GM18858 (cell line): ENCODE results near the gene PIP4K2A.
A peak's percentile ranks its signal among the peaks of the same experiment; 100 is the strongest.

Experiments
- ATAC-seq: cut with Tn5 transposase; IDR thresholded peaks from one replicate; pipeline ENCODE4 v1.9.1; 2021; ENCODE audit not compliant: unreplicated experiment

PIP4K2A gene

DNA sequence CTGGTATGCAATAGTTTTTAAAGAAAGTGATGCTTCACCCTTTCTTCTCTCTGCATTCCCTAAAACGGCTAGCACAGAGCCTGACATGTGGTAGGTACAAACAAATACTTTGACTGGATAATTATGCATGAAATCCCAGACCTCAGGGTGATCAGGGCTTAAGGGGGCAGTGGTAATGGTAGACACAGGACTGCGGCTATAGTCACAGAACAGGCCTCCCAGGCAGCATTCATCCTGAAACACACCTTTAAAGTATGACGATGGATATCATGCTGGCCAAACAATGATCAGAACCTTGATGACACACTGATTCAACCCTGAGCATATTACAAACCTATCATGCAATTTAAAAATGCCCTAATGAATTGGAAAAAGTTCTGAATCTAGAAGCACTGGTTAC is 110.8 kb downstream of the PIP4K2A start:
- no peak for ATAC-seq

DNA sequence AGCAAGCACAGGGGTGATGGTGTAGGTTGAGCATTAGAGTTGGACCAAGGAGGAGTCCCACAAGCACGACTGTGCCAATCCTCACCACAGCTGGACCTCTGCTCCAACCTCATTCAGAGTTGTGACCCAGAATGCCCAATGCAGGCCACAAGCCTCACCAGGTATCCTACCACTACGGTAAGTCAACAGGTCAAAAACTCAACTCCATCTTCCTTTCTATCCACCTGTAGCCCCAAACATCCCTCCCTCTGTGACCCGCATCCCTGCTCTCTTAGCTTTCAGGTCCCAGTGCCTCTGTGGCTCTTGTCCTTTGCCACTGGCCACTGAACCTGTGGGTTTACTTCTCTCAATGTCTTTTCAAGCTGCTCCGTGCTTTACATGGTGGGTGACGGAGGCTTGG is 112.8 kb downstream of the PIP4K2A start:
- no peak for ATAC-seq

DNA sequence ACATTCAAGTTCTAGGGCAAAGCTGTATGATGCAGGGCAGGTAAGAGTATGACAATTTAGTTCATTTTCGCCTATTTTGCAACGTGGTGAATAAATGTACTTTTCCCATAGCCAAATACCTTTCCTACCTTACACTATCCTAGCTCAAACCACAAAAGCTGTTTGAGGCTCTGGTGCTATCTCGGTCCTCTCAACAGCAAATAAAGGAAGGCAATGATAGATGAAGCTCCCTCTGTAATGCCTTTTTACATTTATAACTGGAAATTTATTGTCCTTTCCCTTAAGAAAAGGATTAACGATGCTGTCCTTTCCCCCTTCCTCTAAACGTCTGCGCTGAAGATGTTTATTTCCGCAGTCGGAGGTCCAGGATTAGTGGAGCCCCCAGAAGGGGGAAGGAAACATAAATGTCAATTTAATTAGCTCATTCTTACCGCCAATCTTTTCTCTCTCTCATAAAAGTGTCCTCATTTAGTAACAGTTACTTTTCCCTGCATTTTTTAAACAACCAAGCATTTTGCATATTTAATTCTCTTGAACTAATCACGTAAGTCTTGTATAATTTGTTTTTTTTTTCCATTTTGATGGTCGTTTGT is 114.6 kb downstream of the PIP4K2A start:
- ATAC-seq, result no peak

DNA sequence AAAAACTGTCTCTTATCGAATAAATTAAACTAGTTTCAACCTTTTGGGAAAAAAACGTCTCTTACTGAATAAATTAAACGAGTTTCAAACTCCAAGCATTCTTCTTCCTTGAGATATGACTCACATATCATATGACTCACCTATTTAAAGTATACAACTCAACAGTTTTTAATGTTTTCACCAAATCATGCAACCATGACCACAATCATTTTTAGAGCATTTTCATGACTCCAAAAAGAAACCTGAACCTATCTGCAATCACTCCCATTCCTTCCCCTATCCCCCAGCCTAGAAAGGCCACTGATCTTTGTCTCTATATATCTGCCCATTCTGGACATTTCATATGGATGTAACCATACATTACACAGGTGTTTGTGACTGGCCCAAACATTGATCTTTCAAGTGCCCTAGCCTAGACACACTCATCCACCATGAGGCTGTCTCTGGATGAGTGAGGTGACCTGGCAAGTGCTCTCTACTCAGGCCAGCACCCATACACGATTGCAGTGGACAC is 115.3 kb downstream of the PIP4K2A start:
- ATAC-seq, result peak; percentile 25

DNA sequence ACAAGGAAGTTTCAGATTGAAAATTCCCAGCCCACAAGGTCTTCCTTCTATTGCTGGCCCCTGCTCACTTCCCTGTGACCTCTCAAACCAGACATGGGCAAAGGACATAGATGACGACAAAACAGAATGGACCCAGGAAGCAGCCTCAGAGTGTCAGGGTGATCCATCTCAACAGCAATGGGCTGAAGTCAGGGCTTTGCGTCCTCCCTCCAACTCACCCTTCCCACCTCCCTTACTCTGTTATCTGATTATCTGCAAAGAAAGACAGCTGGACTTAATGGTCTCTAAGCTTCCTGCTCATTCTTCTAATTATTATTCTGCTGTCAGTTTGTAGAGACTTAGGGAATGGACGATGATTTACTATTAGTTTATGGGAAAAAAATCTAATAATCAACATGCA is 115.9 kb downstream of the PIP4K2A start:
- ATAC-seq, result no peak

DNA sequence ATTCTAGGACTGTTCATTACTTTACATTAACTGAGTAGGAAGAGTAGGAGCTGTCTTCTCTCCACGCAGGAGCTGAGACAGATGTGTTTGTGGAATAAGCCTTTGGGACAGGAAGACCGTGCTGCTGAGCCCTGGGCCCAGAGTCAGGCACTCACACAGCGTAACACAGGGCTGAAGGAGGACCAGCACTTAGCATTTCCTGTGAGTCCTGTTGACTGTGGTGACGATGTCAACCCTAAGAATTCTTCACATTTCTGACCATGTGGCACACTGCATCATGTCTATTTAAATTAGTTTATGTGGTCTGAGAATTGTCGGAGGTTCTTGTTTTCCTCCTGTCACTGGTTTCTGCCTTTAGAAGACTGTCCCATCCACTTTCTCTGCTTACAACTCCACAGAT is 117.2 kb downstream of the PIP4K2A start:
- peak; percentile 73 for ATAC-seq

DNA sequence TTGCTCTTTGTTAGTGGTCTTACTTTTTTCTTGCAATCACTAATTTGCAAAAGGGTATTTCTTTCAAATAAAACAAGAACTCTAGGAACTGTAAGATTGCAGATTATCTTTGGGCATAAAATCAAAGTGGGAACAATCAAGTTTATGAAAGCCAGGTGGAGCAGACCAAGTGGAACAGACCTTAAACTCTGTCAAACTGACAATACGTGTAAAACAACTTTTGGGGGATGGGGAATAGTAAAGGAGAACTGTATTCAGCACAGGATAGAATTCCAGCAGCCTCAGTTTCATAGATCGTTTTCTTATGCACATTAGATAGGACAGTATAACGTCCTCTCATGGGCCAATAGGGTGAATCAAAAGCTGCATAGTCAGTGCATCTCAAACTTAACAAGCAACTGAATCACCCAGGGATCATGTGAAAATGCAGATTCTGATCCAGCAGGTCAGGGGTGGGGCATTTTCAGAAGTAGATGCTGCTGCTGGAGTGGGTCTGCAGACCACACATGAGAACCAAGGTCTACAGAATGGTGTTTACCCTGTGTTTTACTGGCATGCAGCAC is 120.7 kb downstream of the PIP4K2A start:
- no peak for ATAC-seq

DNA sequence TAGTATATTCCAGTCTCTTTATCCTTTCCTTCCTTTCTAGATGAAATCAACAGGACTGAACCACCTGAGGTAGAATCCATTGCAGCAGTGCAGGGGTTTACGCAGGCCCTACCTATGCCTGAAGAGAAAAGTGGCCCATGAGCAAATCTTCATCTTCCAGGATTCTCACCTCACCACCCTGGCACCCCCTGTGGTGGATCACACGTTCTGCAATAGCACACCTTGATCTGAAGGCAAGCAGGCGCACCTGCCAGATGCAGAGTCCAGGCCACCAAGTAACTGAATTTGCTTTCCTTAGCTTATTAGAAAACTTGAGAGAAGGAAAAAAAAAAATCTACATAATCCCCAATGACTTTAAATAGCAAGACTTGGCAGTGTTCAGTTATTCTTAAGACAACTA is 121.4 kb downstream of the PIP4K2A start:
- ATAC-seq, result no peak

DNA sequence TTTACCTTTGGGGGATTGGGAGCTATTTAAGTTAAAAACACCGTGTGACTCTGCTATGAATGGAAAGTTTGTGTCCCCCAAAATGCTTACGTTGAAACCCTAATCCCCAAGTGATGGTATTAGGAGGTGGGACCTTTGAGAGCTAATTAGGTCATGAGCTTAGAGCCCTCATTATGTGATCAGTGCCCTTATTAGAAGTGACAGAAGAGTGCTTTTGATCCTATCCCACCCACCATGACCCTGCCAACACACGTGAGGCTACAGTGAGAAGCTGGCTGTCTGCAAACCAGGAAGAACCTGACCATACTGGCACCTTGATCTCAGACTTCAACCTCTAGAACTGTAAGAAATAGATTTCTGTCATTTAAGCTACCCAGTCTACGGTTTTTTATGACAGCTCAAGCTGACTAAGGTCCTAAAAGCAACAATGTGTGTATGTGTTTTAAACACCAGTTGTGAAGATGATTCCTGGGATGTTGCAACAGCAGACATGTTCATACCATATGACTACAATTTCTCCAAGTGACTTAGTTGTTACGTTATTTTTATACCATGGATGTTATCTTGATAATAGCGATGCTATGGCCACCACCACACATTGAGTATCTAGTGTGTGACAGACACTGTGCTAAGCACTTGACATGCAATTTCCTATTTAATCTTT is 124.4 kb downstream of the PIP4K2A start:
- no peak for ATAC-seq

DNA sequence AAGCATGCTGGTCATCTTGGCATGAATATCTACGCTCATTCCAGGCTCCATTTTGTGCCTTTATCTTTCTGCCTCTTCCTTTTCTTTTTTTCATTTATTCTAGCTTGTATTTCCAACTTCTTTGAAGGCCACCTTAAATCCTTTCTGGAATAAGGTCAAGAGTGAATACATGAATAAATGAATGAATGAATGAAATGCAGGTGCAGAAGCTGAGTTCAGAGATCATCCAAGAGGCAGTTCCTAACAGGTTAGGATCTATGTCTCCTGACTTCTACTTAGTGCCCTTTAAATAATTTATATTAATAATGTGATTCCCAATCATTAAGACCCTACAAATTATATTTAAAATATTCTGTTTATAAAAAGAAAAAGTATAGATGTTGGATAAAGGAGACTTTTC is 125.9 kb downstream of the PIP4K2A start:
- no peak for ATAC-seq

DNA sequence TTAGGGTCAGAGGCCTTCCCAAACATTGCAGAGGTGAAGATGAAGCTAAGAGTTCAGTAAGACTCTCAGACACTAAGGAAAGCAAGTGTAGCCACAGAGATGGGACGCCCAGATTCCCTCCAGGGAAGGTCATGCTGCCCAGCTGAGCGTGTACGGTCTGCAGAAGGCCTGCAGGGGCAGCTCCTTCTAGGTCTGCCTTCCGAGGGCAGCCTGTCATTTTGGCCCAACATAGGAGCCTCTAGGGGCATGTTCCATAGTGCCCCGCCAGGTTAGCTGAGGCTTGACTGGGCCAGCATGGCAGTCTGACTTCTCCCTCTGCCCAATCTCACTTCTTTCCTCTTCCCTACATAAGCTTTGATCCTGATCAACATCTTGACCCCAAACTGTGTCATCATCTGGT is 130.7 kb downstream of the PIP4K2A start:
- ATAC-seq, result no peak

DNA sequence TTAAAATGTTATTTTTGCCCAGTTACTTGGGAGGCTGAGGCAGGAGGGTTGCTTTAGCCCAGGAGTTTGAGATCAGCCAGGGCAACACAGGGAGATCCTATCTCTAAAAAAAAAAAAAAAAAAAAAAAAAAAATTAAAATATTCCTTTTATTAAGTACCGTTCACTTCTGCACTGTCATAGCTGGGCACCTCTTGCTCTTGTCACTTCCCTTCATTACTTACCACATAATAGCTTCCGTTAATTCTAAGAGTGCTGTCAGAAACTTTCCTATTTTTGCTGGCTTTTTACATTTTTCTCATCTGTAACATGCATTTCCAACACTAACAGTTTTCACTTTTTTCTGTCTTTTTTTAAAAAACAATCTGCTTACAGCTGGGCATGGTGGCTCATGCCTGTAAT is 132.9 kb downstream of the PIP4K2A start:
- no peak for ATAC-seq

DNA sequence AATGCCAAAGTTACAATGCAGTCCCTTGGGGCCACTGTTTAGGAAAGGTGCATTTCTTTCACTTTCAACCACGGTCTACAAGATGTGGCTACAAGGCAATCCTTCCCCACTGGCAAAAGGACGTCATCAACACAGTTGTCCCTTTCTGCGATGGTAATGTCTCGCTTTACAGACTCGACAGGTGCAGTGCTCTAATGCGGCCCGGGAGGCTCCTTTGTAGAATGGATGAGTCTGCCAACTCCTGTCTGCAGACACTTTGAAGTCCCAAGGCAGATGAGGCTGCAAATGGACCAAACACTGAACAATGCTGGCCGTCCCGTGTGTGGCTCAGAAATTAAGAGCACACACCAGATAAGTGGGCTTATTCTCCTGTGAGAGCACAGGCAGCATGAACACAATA is 133.7 kb downstream of the PIP4K2A start:
- ATAC-seq, result no peak

DNA sequence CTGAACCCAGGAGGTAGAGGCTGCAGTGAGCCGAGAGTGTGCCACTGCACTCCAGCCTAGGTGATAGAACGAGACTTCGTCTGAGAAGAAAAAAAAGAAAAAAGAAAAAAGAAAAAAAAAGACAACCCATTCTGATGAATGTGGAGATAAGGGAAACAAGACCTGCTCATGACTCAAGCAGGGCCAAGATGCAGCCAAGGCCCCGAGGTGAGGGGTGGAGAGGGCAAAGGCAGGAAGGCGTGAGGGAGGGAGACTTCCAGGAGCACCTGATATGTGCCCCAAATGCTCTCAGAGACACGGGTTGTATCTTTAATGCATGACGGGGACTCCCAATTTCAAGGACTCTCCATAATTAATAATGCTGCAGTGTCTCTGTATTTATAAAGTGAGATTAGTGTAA is 134.6 kb downstream of the PIP4K2A start:
- no peak for ATAC-seq

DNA sequence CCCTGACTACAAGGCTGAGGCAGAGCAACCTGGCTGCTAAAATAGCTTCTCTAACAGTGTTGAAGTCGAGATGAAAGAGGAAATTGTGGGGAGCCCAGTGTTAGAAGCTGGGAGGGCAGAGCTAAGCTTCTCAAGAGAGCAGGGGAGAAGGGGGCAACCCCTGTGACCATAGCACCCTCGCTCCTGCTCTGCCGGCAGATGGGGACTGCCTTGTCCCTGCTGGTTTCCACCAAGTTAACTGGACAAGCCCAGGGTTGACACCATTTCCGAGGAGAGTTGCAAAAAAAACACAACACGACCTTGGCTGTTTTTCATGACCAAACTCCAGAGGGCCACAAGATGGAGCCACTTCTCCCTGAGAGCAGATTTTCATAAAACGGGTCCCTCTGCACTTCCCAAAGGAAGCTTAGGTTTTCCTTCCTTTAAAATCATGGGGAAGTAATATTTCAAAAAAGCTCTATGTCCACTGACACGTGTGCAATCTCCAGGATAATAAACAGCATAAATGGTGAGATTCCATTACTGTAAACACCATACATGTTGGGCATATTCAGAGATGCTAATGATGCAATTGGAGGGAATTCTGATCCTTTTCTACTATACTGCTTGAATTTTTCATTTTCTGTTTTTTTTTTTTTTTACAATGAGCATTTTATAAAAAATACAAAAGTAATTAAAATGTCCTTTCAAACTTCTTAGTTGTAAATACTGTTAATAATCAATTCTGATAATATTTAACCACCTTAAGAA is 140.4 kb downstream of the PIP4K2A start:
- ATAC-seq, result no peak

DNA sequence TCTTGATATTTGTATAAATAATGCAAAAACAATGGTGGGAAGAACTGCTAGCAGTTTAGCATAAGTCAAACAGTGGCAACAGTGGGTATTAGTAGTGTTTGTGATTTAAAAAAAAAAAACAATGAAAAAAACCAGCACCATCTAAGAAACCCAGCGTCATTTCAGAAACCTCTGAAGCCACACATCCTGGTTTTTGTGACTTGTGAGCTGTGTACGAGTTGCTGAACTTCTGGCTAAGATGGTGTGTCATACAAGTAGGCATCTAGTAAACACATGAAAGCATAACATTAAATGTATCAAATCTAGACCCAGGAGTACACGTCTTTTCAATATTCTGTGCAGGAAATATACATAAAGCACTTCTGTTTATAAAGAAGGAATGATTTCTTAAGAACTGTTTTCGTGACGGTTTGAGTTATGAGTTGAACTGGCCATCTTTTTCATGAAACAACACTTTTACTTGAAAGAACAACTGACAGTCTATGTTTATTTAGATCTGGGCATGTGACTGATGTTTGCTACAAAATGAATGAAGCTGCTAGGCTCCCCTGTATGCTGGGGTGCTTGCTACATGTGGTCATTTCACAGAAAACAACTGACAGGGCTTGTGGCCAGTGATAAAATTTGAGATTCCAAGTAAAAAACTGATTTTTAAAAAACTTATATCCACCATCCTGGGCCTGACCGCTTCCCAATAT is 143.5 kb downstream of the PIP4K2A start:
- ATAC-seq, result no peak

DNA sequence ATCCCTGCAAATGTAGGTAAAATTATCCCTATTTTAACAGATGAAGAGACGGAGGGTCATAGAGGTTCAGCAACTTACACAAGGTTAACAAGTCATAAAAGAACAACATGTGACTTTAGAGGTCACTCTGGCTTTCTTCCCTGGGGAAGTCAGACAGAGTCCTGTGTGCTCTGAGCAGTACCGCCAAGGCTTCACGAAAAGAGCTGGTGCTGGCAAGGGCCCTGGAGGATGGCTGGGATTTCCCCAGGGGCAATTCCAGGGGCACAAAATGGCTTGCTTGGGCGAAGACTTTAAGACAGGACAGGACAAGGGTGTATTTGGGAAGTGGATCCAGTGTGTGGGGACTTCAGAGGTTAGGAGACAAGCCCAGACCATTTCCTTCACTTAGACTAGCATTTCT is 144.1 kb downstream of the PIP4K2A start:
- no peak for ATAC-seq

DNA sequence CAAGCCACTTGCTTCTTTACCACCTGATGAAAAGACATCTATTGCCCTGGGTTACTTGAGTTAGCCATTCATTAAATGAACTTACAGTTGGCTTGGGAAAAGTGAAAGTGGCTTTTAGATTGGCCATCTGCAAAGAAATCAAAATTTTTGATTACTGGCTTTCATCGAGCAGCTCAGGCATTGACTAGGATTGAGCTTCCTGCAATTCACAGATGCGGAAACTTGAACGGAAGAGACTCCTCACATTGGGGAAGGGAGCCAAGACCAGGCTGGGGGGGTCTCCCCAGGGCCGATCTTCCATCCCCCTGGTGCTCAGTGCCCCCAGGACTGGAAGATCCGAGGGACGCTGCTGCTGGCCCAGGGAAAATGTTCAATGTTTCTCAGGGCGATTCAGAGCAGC is 145.4 kb downstream of the PIP4K2A start:
- no peak for ATAC-seq

DNA sequence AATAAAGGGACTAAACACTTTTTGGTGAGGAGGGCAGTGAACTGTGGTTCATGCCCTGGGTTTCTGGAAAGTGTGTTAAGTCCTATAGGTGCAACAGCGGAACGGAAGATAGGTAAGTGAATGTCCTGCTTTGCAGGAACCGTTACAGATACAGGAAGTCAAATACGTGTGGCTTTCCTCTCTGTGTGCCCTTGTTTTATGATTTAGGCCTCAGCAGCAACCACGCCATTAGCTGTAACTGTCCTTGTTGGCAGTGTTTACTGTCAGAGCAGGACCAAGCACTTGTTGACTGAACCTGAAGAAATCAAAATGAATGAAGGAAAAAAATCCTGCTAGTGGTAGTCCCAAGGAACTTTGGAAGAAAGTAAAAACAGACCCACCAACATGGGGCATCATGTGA is 150.3 kb downstream of the PIP4K2A start:
- no peak for ATAC-seq

DNA sequence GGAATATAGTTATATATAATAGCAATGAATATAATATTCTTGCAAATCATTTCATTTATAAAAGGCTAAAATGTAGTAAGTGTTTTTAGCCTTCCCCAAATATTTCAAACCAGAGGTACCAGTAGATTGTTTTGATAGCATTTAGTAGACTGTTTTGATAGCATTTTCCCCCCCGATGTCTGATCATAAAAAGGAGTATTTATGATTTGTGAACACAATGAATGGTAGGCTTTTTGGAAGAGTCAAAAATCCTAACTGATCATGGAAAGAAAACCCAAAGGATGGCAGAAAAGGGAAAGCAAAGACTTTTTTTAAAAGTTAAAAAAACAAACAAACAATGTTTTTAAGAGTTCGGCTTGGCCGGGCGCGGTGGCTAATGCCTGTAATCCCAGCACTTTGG is 152.5 kb downstream of the PIP4K2A start:
- ATAC-seq, result no peak

DNA sequence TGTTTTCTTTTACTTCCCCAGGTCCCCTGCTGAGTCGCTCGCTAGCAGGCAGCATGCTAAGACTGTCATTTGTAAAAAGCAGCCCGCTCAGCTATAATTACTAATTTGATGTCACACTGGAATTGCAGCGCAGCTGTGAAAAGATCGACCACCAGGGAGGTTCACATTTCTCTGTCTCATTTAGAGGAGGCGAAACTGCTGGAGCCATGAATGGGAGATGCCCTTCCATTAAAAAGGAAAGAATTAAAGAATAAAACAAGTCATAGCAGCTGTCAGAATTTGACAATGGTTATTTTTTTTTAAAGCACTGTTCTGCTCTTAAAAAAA is 153.5 kb downstream of the PIP4K2A start:
- no peak for ATAC-seq
